ENCODE measurements around the gene TBC1D22A.
"Not testable (repeated sequence)": the region's sequence is repeated elsewhere in the genome, so short reads cannot be mapped to it uniquely, and the experiment has no call there.

TBC1D22A gene

DNA sequence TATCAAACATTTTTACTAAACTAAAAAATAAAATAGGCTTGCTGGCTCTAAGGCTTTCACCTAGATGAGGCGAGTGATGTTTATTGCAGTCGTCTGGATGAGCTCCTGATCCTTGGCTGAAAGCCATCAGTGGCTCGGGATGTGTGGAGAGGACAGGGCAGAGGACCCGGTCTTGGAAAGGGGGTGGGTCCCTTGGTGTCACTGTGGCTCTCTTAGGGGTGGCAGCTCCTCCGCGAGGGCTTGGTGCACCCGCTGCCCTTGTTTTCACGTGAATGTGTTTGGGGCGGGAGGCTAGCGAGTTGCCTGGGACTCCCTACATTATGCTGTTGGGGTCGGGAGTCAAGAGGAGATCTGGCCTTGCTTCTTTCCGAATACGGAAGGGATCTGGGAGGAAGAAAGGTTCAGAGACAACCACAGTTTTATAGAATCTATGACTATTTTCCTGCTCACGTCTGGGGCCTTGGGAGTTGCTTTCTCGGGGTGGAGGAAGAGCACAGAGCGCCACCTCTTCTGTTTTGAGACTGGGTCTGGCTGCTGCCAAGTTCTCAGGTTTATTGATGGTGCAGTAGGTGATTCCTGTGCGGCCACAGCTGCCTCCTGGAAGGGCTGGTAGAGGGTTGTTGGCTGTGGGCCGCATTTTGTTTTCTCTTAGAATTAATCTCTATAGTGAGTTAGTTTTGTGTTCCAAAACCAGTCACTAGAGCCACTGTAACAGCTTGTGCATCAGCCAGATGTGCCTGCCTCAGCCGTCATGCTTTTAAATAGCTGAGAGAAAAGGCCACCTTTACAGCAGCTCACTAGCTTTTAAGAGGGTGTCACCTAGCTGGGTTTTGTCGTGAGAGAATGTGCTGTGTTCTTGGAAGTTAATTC is 12.8 kb downstream of the TBC1D22A start:
- DNase-seq, result no peak

DNA sequence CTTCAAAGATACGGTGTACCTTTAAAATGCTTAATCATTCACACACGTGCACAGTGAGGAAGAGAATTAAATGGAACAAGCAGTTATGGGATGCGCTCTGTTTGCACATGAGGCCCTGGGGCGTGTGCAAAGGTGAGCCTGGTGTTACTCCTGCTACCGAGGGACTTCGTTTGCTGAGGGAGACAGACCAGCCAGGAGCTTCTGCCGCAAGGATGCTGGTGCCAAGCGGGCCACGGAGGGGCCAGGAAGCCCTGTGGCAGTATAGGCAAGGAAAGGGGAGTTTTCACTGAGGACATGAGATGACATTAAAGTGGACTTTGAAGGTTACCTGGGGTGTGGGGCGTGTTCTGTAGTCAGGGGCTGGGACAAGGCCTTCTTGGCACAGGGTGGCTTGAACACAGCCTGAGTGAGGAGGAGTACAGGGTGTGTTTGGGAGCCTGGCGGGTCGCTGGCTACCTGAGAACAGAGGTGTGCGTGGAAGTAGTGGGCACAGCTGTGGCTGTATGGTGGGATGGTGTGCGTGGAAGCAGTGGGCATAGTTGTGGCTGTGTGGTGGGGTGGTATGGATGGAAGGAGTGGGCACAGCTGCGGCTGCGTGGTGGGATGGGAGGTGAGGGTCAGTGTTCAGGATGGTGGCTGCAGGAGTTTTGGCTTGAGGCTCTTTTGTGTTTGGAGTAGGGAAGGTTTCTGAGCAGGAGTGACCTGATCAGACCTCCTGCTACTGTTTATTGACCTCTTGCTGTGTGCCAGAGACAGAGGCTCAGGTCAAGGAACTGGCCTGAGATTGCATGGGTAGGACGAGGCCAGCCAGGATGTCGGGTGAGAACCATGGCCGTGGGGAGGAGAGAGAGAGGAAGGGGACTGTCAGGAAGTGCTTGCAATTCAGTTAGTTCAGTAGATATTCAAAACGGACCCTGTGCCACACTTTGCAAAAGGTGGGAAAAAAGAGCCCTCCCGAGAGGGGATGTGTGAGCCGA is 13.7 kb downstream of the TBC1D22A start:
- DNase-seq, result no peak

DNA sequence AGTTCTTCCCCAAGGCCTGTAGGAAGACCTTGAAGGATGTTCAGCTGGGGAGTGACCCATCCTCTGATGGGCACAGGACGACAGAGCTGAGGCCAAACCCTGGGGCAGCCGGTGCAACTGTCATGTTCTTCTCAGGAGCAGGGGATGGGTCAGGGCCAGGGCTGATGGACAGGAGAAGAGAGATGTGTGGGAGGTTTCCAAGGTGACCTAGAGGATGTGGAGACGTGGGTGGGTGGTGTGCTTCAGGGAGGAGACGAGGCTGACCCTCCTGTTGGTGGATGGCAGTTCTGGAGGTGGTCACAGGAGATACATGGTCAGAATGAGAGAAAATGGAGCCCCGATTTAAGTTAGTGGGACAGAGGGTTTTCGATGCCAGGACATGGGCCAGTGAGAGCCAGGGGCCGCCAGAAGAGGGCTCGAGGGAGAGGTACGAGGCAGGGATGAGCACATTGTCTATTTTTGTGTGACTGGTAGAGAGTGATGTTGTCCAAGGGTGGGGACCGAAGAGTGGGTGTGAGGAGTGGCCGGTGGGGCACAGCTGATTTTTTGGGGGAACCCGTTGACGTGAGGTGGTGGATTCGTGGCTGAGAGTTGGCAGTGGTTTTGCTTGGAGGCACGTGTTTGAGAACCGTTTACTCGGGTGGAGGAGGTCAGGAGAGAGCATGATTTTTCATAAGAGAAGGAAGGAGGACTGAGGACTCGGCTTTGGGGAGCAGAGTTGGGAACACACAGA is 14.6 kb downstream of the TBC1D22A start:
- no peak for DNase-seq

DNA sequence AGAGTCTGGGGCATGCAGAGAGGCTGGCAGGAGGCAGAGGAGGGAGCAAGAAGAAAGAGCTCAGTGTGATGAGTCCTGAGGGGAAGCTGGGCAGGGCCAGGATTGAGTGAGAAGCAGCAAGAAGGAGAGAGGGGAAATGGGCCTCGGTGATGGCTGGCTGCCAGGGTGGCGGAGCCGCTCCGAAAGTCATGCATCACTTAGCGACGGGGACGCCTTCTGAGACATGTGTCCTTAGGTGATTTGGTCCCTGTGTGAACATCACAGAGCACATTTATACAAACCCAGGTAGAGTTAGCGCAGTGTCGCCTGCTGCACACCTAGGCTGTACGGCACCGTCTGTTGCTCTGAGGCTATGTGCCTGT is 15.1 kb downstream of the TBC1D22A start:
- peak; percentile 52 for DNase-seq

DNA sequence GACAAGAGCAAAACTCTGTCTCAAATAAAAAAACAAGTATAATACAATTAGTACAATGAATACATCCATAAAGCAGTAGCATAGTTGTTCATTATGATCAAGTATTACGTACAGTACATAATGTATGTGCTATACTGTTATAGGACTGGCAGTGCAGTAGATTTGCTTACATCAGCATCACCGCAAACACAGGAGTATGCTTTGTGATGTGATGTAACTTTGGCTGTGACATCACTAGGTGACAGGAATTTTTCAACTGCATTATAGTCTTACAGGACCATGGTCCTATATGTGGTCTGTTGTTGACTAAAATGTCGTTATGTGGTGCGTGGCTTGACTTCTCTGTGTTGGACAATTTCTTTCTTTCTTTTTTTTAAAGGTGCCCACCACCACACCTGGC is 16.6 kb downstream of the TBC1D22A start:
- no peak for DNase-seq

DNA sequence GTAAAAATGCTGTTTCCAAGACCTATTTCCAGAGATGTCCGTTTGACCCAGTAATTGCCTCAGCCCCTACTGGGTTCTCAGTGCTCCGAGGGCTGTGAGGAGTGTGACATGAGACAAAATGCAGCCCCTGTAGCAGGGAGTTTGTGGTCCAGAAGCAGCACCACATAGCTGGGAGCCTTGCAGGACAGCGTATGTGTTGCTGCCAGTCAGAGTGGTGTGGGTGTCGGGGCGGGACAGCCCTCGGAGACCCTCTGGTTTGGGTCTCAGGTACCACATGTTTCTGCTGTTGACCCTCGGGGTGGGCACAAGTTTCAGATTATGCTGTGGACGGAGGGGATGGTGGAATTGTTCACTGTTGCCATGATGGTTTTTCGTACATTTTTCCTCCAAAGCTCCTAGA is 17.2 kb downstream of the TBC1D22A start:
- DNase-seq, result no peak

DNA sequence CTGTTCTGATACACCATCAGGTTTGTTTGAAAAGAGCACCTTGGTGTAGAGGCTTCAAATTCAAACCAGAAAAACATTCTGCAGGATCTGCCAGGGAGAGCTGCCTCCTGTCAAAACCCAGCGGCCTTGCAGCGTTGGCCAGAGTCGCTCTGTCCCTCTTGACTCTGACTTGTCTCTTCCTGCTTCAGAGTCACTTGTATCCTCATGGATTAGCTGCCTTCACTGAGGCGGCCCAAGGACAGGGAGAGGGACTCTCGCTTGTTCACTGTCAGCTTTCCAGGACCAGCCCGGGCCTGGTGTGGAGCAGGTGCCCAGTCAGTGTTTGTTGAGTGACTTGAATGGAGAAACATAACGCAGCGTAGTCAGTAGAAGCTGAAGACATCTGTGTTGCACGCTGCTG is 18.0 kb downstream of the TBC1D22A start:
- DNase-seq, result no peak

DNA sequence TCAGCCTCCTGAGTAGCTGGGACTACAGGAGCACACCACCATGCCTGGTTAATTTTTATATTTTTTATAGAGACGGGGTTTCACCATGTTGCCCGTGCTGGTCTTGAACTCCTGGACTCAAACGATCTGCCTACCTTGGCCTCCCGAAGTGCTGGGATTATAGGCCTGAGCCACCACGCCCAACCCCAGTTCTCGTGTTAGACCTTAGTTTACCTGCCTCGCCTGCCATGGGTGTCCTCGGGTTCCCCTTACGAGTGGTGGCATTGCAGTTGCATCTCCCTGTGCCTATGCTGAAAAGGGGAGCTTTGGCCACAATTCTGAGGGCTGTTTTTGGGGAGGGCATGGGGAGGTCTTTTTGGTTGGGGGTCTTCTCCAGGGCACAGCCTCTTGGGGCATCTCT is 18.8 kb downstream of the TBC1D22A start:
- DNase-seq, result no peak

DNA sequence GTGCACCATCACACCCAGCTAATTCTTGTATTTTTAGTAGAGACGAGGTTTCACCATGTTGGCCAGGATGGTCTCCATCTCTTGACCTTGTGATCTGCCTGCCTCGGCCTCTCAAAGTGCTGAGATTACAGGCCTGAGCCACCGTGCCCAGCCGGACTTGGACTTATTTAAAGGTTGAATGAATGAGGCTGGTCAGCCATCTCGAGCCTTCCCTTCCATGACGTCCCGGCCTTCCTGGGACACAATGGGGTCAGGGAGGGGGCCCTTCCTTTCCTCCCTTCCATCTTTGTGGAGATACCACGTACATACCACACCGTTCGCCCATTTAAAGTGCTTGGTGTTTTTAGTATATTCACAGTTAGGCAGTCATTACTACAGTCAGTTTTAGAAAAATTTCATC is 19.8 kb downstream of the TBC1D22A start:
- not testable (repeated sequence) for DNase-seq

DNA sequence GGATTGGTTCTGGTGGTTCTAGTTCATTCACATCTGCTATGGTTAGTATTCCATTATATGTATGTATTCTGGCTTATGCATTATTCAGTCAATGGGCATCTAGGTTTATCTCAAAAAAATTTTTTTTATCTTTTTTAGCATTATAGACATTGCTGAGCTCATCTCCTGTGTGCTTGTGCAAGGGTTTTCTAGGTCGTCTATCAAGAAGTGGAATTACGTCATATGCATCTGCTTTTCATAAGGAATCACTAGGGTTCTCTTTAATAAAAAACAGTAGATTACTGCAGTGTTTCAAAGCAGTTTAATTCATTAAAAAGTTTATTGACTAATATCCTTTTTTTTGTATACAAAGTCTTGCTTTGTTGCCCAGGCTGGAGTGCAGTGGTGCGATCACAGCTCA is 21.3 kb downstream of the TBC1D22A start:
- DNase-seq, result no peak

DNA sequence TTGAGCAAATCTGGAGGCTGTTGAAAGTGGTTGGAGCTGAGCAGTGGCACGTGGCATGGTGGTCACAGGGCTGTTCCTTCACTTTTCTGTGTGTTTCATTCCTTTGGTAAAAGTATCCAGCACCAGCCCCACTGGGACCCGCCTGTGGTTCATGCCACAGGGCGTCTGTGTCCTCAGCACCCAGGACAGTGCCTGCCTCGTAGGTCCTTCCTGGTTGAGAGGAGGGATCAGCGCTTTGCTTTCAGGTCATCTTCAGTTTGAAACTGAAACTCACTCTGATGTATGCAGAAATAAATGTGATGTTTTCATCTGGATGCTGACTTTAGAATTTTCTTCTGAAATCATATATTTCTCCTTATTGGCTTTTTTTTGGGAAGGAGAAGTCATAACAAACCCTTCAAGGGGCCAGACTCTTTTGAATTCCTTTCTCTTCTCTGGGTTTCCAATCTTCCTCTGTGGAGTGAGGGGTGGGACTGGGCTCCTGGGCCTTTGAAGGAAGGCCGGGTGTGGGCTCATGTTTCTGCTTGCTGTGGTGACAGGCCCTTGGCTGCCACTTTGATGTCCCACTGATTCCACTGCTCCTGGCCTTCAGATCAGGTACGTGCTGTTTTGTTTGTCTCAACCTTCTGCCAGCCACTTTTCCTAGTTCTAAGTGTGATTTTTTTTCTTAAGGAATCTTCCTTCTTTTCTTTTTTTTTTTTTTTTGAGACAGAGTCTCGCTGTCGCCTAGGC is 26.2 kb downstream of the TBC1D22A start:
- DNase-seq, result no peak

DNA sequence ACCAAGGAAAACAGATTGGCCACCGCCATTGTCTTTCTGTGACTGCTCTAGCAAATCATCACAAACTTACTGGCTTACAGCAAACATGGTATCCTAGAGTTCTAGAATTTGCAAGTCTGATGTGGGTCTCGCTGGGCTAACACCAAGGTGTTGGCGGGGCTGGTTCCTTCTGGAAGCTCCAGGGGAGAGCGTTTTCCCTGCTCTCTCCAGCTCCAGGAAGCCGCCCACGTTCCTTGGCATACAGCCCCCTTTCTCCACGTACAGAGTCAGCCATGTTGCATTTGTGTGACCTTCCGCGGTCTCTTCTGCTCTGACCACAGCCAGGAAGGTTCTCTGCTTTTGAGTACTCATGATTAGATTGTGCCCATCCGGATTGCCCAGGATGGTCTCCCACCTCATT is 27.5 kb downstream of the TBC1D22A start:
- no peak for DNase-seq

DNA sequence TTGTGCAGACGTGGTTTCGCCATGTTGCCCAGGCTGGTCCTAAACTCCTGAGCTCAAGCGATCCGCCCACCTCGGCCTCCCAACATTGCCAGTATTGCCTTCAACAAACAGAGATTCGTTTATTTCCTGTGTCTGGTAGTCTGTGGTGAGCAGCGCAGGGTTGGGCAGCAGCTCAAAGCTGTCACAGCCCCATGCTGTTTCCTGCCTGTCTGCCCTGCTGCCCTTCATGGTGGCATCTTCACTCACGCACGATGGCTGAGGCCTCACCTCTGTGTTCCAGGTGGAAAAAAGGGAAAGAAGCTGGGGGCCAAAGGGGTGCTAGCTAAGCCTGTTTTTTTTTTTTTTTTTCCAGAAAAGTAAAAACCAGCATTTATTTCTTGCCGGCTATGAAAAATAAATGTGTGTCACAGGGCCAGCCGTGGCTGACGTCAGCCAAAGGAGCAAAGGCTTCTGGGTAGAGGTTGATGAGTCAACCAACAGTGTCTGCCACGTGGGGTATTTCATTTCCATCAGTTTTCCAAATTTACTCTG is 28.8 kb downstream of the TBC1D22A start:
- DNase-seq, result peak; percentile 73

DNA sequence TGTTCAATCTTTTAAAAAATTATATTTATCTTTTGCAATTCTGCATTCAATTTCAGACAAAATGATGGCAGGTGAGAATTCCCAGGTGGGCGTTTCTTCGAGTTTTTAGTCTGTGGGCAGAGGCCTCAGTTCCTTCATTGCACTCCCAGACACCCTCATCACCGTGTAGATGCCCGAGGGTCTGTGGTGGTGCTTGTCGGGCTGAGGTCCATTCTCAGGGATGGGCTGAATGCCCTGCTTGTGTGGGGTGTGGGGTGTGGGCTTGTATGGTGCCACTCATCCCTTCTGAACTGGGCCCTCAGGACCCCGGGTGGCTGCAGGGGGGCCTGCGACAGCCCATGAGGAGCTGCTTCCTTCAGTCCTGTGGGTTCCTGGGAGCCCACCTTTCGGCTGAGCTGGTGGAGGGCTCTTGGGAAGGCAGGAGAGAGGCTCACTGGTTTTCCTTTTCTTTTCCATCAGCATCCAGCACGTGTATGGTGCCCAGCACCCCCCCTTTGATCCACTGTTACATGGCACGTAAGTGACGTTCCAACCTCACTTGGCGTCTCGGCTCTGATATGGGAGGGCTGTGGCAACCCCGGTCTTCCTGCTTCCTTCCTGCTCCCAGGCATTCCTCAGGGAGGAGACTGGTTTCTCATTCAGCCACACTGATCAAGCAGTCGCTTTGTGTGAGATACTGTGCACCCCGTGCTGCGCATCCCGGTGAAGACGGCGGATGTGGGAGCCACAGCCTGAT is 29.8 kb downstream of the TBC1D22A start:
- no peak for DNase-seq

DNA sequence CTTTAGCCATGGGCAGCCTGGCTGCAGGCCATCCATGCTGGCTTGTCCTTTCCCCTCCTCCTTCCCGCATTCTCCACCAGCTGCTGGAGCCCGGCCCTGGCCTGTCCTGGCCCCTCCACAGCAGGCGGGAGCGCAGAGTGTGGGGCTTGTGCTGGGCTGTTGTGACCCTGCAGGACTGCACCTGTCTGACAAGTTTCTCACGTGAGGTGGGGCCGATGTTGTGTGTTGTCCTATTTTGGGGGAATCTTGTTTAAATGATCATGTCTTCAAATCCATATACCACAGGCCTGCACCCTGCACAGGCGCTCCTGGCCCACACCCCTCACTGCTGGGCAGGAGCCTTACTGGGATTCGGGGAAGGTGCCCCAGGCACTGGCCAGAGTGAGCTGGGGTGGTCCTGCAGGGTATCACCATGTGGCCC is 30.4 kb downstream of the TBC1D22A start:
- DNase-seq, result no peak

DNA sequence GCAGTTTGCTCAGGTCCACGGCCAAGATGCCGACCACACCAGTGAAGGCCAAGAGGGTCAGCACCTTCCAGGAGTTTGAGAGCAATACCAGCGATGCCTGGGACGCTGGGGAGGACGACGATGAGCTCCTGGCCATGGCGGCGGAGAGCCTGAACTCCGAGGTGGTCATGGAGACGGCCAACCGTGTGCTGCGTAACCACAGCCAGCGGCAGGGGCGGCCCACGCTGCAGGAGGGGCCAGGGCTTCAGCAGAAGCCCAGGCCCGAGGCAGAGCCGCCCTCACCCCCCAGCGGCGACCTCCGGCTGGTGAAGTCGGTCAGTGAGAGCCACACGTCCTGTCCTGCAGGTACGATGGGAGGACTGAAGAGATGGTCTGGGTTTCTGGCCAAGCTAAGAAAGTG is 31.0 kb downstream of the TBC1D22A start:
- DNase-seq, result no peak

DNA sequence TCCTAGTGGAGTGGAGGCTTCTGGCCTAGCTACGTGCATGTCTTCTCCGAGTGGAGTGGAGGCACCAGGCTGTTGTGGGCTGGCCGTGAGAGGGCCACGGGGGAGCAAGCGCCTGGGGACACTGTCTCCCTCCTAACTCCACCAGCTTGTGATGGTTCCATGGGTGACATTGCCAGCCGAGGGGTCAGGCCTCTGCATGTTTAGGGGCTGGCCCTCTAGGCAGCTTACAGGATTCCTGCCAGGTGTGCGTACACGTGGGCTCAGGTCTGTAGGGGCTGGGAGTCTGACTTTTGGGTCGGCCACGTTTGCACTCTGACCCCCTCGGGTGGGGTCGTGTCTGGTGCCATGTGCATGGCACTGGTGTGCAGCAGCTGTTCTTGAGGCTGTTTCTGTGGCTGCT is 31.6 kb downstream of the TBC1D22A start:
- DNase-seq, result no peak

DNA sequence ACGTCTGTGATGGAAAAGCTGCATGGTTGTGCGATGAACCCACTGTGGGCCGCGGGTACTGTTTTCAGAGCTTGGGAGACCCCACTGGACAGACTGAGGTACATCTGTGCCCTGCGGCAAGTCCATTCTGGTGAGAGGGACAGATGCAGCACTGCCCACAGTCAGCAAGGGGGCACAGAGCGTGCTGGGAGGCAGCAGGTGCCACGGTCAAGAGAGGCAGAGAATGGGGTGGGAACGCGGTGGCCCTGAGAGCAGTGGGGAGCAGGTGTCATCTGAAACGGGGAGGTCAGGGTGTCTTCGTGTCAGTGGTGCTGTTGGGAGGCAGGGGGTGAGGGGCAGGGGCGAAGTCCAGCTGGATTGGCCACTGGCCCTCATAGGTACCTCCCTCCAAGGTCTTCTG is 32.0 kb downstream of the TBC1D22A start:
- no peak for DNase-seq

DNA sequence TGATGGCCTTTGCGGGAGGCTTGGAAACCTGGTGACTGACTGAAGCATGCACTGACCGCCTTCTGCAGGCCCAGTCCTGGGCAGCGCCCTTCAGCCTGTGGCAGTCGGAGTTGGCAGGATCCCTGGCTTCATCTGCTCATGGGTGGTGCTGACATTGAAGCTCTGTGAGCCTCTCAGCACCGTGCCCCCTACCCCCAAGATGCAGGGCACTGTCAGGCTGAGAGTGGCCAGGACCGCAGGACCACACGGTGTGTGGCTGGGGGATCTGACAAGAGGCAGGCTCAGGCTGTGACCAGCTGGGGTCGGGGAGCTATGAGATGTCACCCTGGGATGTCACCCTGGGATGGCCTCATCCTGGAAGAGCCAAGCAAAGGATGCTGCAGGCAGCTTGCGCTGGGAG is 32.7 kb downstream of the TBC1D22A start:
- DNase-seq, result no peak

DNA sequence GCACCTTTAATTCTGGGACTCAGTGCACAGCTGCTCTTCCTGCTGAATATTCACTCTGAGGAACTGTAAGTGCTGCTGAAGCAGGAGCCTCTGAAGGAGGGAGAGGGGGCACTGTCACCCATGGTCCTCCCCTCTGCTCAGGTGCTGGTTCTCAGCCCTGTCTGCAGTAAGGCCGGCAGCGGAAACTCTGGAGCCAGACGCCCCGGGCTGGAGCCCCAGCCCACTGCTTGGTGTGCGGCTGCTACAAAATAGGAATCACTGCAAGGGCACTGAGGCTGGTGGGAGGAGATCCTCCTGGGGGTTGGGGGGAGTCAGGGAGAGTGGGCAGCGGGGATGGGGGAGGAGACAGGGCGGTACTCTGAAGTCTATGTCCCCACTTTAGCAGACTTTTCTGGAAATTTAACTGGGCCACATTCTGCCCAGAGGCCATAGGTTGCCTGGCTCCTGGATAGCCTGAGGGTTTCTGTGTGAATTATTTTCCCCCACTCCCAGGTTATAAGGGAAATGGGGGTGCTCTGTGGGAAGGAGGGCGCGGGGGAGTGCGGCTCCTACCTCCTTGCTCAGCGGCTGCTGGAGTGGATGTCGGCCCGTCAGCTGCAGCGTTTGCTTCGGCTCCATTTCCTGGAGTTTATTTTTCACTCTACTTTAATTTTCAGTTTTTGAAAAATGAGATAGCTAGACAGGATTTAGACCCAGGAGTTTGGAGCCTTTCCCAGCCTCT is 33.6 kb downstream of the TBC1D22A start:
- DNase-seq, result no peak

All from stimulated activated CD4-positive, alpha-beta T cell treated with anti-CD3 and anti-CD28 coated beads, Interleukin-1b, Interleukin-23, amount 100 ng/mL, for 48 hours (primary cell).